IPS-20b (cell line): ENCODE measurements around the gene DUSP7.

ENCODE experiments used
- H3K27ac ChIP-seq: one replicate; pipeline ENCODE4 v1.5.1; 2013; ENCODE audit warnings: low read length
- H3K27me3 ChIP-seq: 2 replicates; pipeline ENCODE4 v1.6.1; 2013; ENCODE audit warnings: mild to moderate bottlenecking, low read length, inconsistent platforms; ENCODE audit not compliant: insufficient read depth
- H3K36me3 ChIP-seq: 2 replicates; pipeline ENCODE4 v1.6.1; 2013; ENCODE audit warnings: low read depth, mild to moderate bottlenecking, inconsistent platforms, low read length, moderate library complexity; ENCODE audit not compliant: insufficient read depth
- H3K4me1 ChIP-seq: 2 replicates; pipeline ENCODE4 v1.6.1; 2013; ENCODE audit warnings: mild to moderate bottlenecking, control low read depth, inconsistent platforms, low read length, moderate library complexity; ENCODE audit not compliant: insufficient read depth
- H3K4me3 ChIP-seq: 2 replicates; pipeline ENCODE4 v1.5.1; 2013; ENCODE audit warnings: mild to moderate bottlenecking, low read length, inconsistent platforms
- H3K9ac ChIP-seq: 2 replicates; pipeline ENCODE4 v1.6.1; 2013; ENCODE audit warnings: low read depth, mild to moderate bottlenecking, inconsistent platforms, low read length, moderate library complexity
- H3K9me3 ChIP-seq: 2 replicates; pipeline ENCODE4 v1.6.1; 2013; ENCODE audit warnings: mild to moderate bottlenecking, low read depth, low read length, inconsistent platforms; ENCODE audit not compliant: insufficient read depth

The DUSP7 gene

DNA sequence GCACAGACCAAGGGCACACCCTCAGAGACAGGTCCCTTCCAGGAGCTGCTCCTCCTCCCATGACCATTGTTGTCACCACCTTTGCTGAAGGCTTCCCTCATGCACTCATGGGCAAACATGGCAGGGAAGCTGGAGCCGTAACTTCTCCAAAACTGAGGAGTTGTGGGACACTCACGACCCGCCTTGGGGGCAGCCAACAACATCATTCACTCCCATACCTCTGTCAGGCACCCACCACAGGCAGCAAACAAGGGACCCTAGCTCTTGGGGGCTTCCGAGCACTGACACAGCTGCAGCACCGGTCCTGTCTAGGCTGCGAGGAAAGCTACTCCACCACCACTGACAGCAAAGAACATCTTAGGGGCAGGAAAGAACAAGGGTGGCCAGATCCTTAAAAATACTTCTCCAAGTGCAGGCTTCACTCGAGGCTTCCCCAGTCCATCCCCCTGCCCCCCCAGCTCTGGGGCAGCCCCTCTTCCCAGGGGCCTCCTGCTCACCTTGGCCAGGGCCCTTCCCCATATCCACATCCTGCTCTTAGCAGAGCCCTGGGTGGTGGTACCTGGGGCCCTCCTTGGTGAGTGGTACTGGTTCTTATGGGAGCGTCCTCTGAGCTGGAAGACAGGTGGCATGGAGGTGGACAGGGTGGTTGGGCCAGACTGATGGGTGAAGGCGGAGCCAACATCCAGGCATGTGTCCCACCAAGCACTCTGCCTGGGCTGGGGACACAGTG lies 28.0 kb upstream of the DUSP7 start:
- H3K27ac ChIP-seq = no peak overlapping the region
- no peaks in the 10 kb centered on the region for H3K27me3 ChIP-seq
- H3K9ac ChIP-seq = no peak overlapping the region
- H3K4me1 ChIP-seq = no peaks in the 10 kb centered on the region
- H3K9me3 ChIP-seq = no peaks in the 10 kb centered on the region
- no peak overlapping the region for H3K4me3 ChIP-seq
- H3K36me3 ChIP-seq = no peaks in the 10 kb centered on the region

DNA sequence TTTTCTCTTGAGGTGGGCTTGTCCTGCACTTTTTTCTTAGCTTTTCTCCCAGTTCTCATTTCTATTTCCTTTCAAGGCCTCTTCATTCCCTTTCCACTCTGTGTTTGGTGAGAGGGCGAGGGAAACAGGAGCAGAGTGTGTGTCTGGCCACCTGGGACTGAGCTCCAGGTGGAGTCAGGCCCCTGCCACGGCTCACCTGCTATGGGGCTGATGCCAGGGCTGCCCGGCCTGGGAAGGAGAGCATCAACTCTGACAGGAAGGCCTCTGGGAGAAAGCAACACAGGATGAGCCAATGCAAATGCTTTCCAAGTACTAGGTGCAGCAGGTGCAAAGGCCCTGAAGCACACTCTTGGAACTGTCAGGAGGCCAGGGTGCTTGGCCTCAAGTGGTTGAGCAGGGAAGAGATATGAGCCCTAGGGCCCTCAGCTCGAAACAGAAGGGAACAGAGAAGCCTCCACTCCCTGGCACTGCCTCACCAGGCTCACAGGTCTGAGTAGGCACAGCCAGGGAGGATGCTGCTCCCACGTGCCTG lies 27.3 kb upstream of the DUSP7 start:
- Histone ChIP-seq H3K4me1 (no peaks in the 10 kb centered on the region), H3K27ac (no peak overlapping the region), H3K9ac (no peak overlapping the region), H3K9me3 (no peaks in the 10 kb centered on the region), H3K4me3 (no peak overlapping the region), H3K27me3 (no peaks in the 10 kb centered on the region), H3K36me3 (no peaks in the 10 kb centered on the region)

- no peak overlapping the region for H3K4me3 ChIP-seq
- H3K27ac ChIP-seq = no peak overlapping the region
- no peaks in the 10 kb centered on the region for H3K27me3 ChIP-seq
- H3K36me3 ChIP-seq = no peaks in the 10 kb centered on the region
- H3K4me1 ChIP-seq = no peaks in the 10 kb centered on the region
- no peak overlapping the region for H3K9ac ChIP-seq
- H3K9me3 ChIP-seq = no peaks in the 10 kb centered on the region
Measured at GRCh38 chr3:52082951-52083350, 26.6 kb upstream of the DUSP7 start.

GRCh38 chr3:52080830-52081719 lies 24.7 kb upstream of the DUSP7 start:
- Histone ChIP-seq H3K9me3 (no peaks in the 10 kb centered on the region), H3K4me3 (no peak overlapping the region), H3K27ac (no peak overlapping the region), H3K4me1 (no peaks in the 10 kb centered on the region), H3K27me3 (no peaks in the 10 kb centered on the region), H3K36me3 (no peaks in the 10 kb centered on the region), H3K9ac (no peak overlapping the region)

DNA sequence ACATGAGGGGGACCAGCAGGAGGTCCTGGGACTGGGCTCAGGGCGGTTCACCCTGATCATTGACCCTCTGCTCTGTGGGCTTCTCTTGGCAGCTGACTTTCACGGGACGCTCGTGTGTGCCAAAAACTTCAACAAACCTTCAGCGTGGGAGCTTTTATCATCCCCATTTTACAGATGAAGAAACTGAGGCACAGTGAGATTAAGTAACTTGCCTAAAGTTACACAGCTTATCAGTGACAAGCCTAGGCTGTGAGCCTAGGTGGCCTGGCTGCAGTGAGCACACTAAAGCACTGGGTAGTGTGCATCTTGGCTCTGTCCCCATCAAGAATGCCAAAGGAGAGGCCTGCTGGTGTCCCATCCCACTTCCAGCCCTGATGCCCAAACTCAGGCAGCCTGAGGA lies 23.6 kb upstream of the DUSP7 start:
- Histone ChIP-seq H3K36me3 (peaks cover 11% of the 10 kb centered on the region; the same call in 1 of the 2 replicates), H3K4me3 (no peak overlapping the region), H3K27ac (no peak overlapping the region), H3K9ac (no peak overlapping the region), H3K9me3 (no peaks in the 10 kb centered on the region), H3K27me3 (no peaks in the 10 kb centered on the region), H3K4me1 (no peaks in the 10 kb centered on the region)

DNA sequence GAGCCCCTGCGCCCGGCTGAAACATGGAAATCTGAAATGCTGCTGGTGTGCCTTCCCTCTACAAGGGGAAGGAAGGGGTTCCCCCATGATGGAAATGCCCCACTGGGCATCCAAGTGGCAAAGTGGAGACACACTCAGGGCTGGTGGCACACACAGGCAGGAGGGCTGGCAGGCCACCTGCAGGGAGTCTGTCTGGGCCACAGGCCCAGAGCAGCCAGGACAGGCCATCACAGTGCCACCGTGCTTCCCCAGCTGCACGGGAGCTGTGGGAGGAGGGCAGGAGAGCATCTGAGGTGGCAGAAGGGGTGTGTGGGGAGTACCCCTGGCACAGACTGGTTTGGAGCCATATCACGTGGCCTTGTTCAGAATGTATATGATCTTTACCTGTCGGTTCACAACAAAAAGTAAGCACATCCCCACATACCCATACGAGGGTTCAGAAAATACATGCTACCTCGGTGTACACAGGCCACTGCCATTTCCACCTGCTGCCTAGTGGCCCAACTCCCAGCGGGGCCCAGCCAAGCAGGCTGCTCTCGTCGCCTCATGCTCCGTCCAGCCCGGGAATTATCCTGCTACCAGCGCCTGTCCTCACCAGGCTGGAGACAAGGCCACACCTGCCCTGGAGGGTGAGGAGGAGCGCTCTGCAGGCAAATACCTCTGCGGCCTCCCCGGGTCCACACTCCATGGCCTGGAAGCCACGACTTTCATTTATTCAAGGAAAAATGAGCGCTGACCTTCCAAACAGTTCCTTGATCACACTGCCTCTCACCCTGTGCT lies 22.6 kb upstream of the DUSP7 start:
- H3K4me3 ChIP-seq = no peak overlapping the region
- H3K9ac ChIP-seq = no peak overlapping the region; the same call in 1 of the 2 replicates
- no peaks in the 10 kb centered on the region for H3K27me3 ChIP-seq
- H3K9me3 ChIP-seq = no peaks in the 10 kb centered on the region
- no peak overlapping the region for H3K27ac ChIP-seq
- peaks cover 21% of the 10 kb centered on the region for H3K36me3 ChIP-seq
- no peaks in the 10 kb centered on the region for H3K4me1 ChIP-seq

- H3K4me3 ChIP-seq = no peak overlapping the region
- H3K4me1 ChIP-seq = no peaks in the 10 kb centered on the region
- no peaks in the 10 kb centered on the region for H3K27me3 ChIP-seq
- no peak overlapping the region for H3K9ac ChIP-seq
- H3K9me3 ChIP-seq = no peaks in the 10 kb centered on the region
- peaks cover 26% of the 10 kb centered on the region for H3K36me3 ChIP-seq
- H3K27ac ChIP-seq = no peak overlapping the region
Measured at GRCh38 chr3:52077925-52078324, 21.6 kb upstream of the DUSP7 start.

GRCh38 chr3:52076896-52077780 lies 20.8 kb upstream of the DUSP7 start:
- Histone ChIP-seq H3K36me3 (peaks cover 26% of the 10 kb centered on the region), H3K27me3 (no peaks in the 10 kb centered on the region), H3K9ac (no peak overlapping the region), H3K4me1 (no peaks in the 10 kb centered on the region), H3K9me3 (no peaks in the 10 kb centered on the region), H3K4me3 (no peak overlapping the region), H3K27ac (no peak overlapping the region)

GRCh38 chr3:52073490-52073889 lies 17.1 kb upstream of the DUSP7 start:
- Histone ChIP-seq H3K36me3 (peaks cover 26% of the 10 kb centered on the region), H3K9me3 (no peaks in the 10 kb centered on the region), H3K9ac (no peak overlapping the region), H3K27ac (no peak overlapping the region), H3K27me3 (no peaks in the 10 kb centered on the region), H3K4me3 (no peak overlapping the region), H3K4me1 (no peaks in the 10 kb centered on the region)

- Histone ChIP-seq H3K9ac (no peak overlapping the region), H3K9me3 (no peaks in the 10 kb centered on the region), H3K36me3 (peaks cover 26% of the 10 kb centered on the region), H3K27ac (no peak overlapping the region), H3K4me3 (no peak overlapping the region), H3K4me1 (no peaks in the 10 kb centered on the region), H3K27me3 (no peaks in the 10 kb centered on the region)
Measured at GRCh38 chr3:52072471-52072870, 16.1 kb upstream of the DUSP7 start.

DNA sequence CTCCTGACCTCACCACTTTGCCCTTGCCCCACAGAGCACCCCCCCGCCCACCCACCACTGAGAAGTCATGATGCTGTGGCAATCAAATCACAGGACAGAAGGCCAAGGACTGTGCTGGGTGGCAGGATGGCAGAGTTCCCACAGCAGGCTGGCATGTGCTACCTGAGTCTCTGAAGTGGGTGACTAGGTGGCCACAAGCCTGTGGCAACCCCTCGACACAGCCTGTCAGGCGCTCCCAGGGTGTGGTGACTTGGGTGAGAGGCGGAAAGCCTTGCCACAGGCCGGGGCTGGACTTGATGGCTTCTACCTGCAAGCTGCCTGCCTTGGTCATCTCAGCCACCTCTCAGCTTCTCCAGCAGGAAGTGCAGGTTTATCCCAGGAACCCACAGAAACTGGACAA lies 15.6 kb upstream of the DUSP7 start:
- H3K9ac ChIP-seq = no peak overlapping the region
- no peak overlapping the region for H3K27ac ChIP-seq
- H3K27me3 ChIP-seq = no peaks in the 10 kb centered on the region
- no peaks in the 10 kb centered on the region for H3K4me1 ChIP-seq
- no peaks in the 10 kb centered on the region for H3K9me3 ChIP-seq
- no peak overlapping the region for H3K4me3 ChIP-seq
- peaks cover 26% of the 10 kb centered on the region for H3K36me3 ChIP-seq
